HepG2 (cell line): ENCODE results near the gene SASH1. TPM values are rescaled to one million over a fixed set of nuclear protein-coding genes. Genes with fewer than 3 reads are reported as not detected.

Experiments used
- CBX2 ChIP-seq, 2 experiments: fragments of 200-600 bp in 1 of 2; sonication (generic); formaldehyde crosslinking in 1 of 2; IDR thresholded peaks; 2 replicates each; pipeline versions ENCODE4 v1.7.0 to v1.8.1; 2018 to 2022; ENCODE audit warnings: low read depth in 2 of 2, low read length in 1 of 2, mild to moderate bottlenecking in 1 of 2, missing genetic modification reagents in 1 of 2
- CCAR2 ChIP-seq: fragments of 200-400 bp; formaldehyde crosslinking; optimal IDR thresholded peaks from 2 replicates; pipeline ENCODE3; 2018; ENCODE audit warnings: low read depth, mild to moderate bottlenecking, low read length, moderate library complexity
- DNMT3B ChIP-seq: conservative IDR thresholded peaks from 2 replicates; pipeline ENCODE4 v1.6.1; 2016; ENCODE audit warnings: missing biosample characterization, control low read depth
- IRX3 ChIP-seq: sonication (generic); formaldehyde crosslinking; IDR thresholded peaks from 2 replicates; pipeline ENCODE4 v1.8.1; 2023; ENCODE audit warnings: mild to moderate bottlenecking, low read depth, missing genetic modification reagents, borderline replicate concordance
- KDM2A ChIP-seq: sonication (generic); formaldehyde crosslinking; IDR thresholded peaks from 2 replicates; pipeline ENCODE4 v1.4.0; 2020; ENCODE audit warnings: low read depth, missing genetic modification reagents, borderline replicate concordance
- MBD4 ChIP-seq: IDR thresholded peaks from 2 replicates; pipeline ENCODE4 v1.6.1; 2012; ENCODE audit warnings: low read length, inconsistent platforms, borderline replicate concordance
- MEIS2 ChIP-seq: sonication (generic); formaldehyde crosslinking; IDR thresholded peaks from 2 replicates; pipeline ENCODE4 v1.9.0; 2021; ENCODE audit warnings: mild to moderate bottlenecking, missing genetic modification reagents
- NCOR1 ChIP-seq: fragments of 200-600 bp; sonication (generic); IDR thresholded peaks from 2 replicates; pipeline ENCODE4 v1.7.0; 2017; ENCODE audit warnings: antibody characterized with exemption, low read length, borderline replicate concordance
- PHF20 ChIP-seq: sonication (generic); formaldehyde crosslinking; IDR thresholded peaks from 2 replicates; pipeline ENCODE4 v1.5.0; 2020; ENCODE audit warnings: mild to moderate bottlenecking, missing genetic modification reagents
- SMAD1 ChIP-seq: sonication (generic); formaldehyde crosslinking; IDR thresholded peaks from 2 replicates; pipeline ENCODE4 v1.4.0; 2020; ENCODE audit warnings: missing genetic modification reagents, low read depth, mild to moderate bottlenecking, borderline replicate concordance
- ZBTB4 ChIP-seq: sonication (generic); formaldehyde crosslinking; IDR thresholded peaks from 2 replicates; pipeline ENCODE4 v1.4.0; 2020; ENCODE audit warnings: missing genetic modification reagents, mild to moderate bottlenecking, borderline replicate concordance
- ZFAT ChIP-seq: sonication (generic); formaldehyde crosslinking; conservative IDR thresholded peaks from 2 replicates; pipeline ENCODE4 v1.8.1; 2023; ENCODE audit warnings: missing genetic modification reagents, inconsistent platforms
- ZFY ChIP-seq: sonication (generic); formaldehyde crosslinking; IDR thresholded peaks from 2 replicates; pipeline ENCODE4 v1.4.0; 2020; ENCODE audit warnings: missing genetic modification reagents
- ZFYVE20 ChIP-seq: sonication (generic); formaldehyde crosslinking; IDR thresholded peaks from 2 replicates; pipeline ENCODE4 v1.8.0; 2023; ENCODE audit warnings: low read depth, mild to moderate bottlenecking, moderate library complexity, missing genetic modification reagents, borderline replicate concordance
- ZNF326 ChIP-seq: sonication (generic); formaldehyde crosslinking; IDR thresholded peaks from 2 replicates; pipeline ENCODE4 v1.4.0; 2020; ENCODE audit warnings: missing genetic modification reagents, borderline replicate concordance
- ZNF430 ChIP-seq: sonication (generic); formaldehyde crosslinking; IDR thresholded peaks from 2 replicates; pipeline ENCODE4 v1.9.0; 2021; ENCODE audit warnings: mild to moderate bottlenecking, missing genetic modification reagents
- ZNF431 ChIP-seq: sonication (generic); formaldehyde crosslinking; IDR thresholded peaks from 2 replicates; pipeline ENCODE4 v1.9.0; 2022; ENCODE audit warnings: missing genetic modification reagents, low read depth, mild to moderate bottlenecking, borderline replicate concordance
- ZNF557 ChIP-seq: sonication (generic); formaldehyde crosslinking; IDR thresholded peaks from 2 replicates; pipeline ENCODE4 v1.4.0; 2020; ENCODE audit warnings: missing genetic modification reagents
- ZNF839 ChIP-seq: sonication (generic); formaldehyde crosslinking; IDR thresholded peaks from 2 replicates; pipeline ENCODE4 v1.4.0; 2020; ENCODE audit warnings: missing genetic modification reagents, mild to moderate bottlenecking, borderline replicate concordance
- ZNF891 ChIP-seq: sonication (generic); formaldehyde crosslinking; IDR thresholded peaks from 2 replicates; pipeline ENCODE4 v1.5.0; 2020; ENCODE audit warnings: mild to moderate bottlenecking, missing genetic modification reagents
- ZSCAN31 ChIP-seq: sonication (generic); formaldehyde crosslinking; IDR thresholded peaks from 2 replicates; pipeline ENCODE4 v1.5.0; 2020; ENCODE audit warnings: low read depth, mild to moderate bottlenecking, missing genetic modification reagents
- polyA plus RNA-seq, 8 experiments: library from polyadenylated mRNA; depleted of rRNA in 3 of 8; stranded (reverse) in 7 of 8; unstranded in 1 of 8; fragments of >200 nt; fragmentation: Illumina TruSeq in 4 of 8; extraction: Trizol in 4 of 8; gene quantifications; 2 replicates each; pipeline versions ENCODE4 v1.2.1 to v1.2.3, GENCODE V29; 2011 to 2016; ENCODE audit warnings: low read depth in 4 of 8, missing spikeins in 1 of 8, mixed read lengths in 1 of 8; ENCODE audit not compliant: insufficient read depth in 1 of 8
- total RNA-seq, 5 experiments: library from RNA; depleted of rRNA; stranded (reverse); fragments of >200 nt; fragmentation: Illumina TruSeq; extraction: Trizol; gene quantifications; 2 replicates each; pipeline ENCODE4 v1.2.3, GENCODE V29; 2016; ENCODE audit warnings: low read depth in 1 of 5
- TF ChIP-seq, protein P1 (sequence below): IDR thresholded peaks from 2 replicates; pipeline ENCODE4 v1.6.1; 2018; ENCODE audit warnings: missing genetic modification reagents
- TF ChIP-seq, protein P2 (sequence below): sonication (generic); formaldehyde crosslinking; IDR thresholded peaks from 2 replicates; pipeline ENCODE4 v1.4.0; 2020; ENCODE audit warnings: missing genetic modification reagents, borderline replicate concordance

Gene SASH1
- total and polyA plus RNA-seq, 2 of the 13 experiments (the other 11 are each of a cell fraction or from before 2014, with no cell fraction given) = 7.5 to 8.2 TPM

DNA sequence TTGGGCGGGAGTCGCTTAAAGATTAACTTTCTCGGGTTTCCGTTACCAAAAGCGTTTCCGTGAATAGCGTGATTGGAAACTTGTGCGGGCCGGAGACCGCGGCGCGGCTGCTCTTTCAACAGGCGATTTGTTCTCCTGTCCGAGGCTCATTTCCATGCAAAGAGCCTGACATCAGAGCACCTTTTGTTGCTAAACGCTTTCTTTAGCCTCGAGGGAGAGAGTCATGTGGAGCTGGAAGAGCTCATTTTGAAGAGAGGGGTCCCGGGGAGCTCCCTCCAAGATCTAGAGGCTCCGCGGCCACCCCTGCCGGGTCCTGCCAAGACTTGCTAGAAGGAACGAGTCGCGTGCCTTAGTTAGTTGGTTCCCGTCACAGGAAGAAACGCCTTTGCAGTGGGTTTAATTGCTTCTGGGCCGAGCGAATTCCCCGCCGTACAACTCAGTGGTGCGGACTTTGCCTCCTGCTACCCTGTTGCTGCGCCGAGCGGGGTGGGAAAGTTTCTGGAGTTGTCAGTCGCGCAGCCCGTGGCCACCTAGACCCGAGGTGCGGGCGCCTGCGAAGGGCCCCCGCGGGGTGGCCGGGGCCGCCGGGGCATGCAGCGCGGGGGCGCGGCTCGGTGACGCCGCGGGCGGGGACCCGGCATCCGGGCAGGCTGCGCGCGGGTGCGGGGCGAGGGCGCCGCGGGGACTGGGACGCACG lies at the start of gene SASH1 (continued):
- no peak; the same call in 1 of the 2 replicates for TF ChIP-seq ZSCAN31
- TF ChIP-seq ZNF431 (CRISPR knock-in tag) = 0 out of 2 replicates have a peak, but pooled peaks have one; percentile 56
- peak; percentile 54; the same call in 1 of the 2 replicates for TF ChIP-seq NCOR1
- peak; percentile 18; the same call in 1 of the 2 replicates for TF ChIP-seq ZFY (CRISPR knock-in tag)
- peak; percentile 66; the same call in 1 of the 2 replicates for TF ChIP-seq ZNF430 (CRISPR knock-in tag)
- no peak for TF ChIP-seq SMAD1 (CRISPR knock-in tag)
- TF ChIP-seq MEIS2 (CRISPR knock-in tag) = peak; percentile 60; the same call in 1 of the 2 replicates
- no peak for TF ChIP-seq ZBTB4 (CRISPR knock-in tag)
- TF ChIP-seq CCAR2 = no peak
- TF ChIP-seq, protein P1, sequence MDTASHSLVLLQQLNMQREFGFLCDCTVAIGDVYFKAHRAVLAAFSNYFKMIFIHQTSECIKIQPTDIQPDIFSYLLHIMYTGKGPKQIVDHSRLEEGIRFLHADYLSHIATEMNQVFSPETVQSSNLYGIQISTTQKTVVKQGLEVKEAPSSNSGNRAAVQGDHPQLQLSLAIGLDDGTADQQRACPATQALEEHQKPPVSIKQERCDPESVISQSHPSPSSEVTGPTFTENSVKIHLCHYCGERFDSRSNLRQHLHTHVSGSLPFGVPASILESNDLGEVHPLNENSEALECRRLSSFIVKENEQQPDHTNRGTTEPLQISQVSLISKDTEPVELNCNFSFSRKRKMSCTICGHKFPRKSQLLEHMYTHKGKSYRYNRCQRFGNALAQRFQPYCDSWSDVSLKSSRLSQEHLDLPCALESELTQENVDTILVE = peak; percentile 77
- 0 out of 2 replicates have a peak, but pooled peaks have one; percentile 53 for TF ChIP-seq DNMT3B (CRISPR knock-in tag)
- TF ChIP-seq, protein P2, sequence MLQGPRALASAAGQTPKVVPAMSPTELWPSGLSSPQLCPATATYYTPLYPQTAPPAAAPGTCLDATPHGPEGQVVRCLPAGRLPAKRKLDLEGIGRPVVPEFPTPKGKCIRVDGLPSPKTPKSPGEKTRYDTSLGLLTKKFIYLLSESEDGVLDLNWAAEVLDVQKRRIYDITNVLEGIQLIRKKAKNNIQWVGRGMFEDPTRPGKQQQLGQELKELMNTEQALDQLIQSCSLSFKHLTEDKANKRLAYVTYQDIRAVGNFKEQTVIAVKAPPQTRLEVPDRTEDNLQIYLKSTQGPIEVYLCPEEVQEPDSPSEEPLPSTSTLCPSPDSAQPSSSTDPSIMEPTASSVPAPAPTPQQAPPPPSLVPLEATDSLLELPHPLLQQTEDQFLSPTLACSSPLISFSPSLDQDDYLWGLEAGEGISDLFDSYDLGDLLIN (CRISPR knock-in tag) = peak; percentile 21; the same call in 1 of the 2 replicates
- TF ChIP-seq ZNF326 (CRISPR knock-in tag) = no peak
- TF ChIP-seq PHF20 (CRISPR knock-in tag) = 0 out of 2 replicates have a peak, but pooled peaks have one; percentile 31
- TF ChIP-seq IRX3 (CRISPR knock-in tag) = peak; percentile 57; the same call in 1 of the 2 replicates
- TF ChIP-seq MBD4 = no peak
- TF ChIP-seq ZFAT (CRISPR knock-in tag) = no peak
- no peak for TF ChIP-seq ZNF557
- TF ChIP-seq KDM2A (CRISPR knock-in tag) = peak; percentile 87
- peak; percentile 24; the same call in 1 of the 2 replicates for TF ChIP-seq CBX2 (IDR thresholded peaks at IDR 0.05; ENCODE audit: low read depth, low read length)
- no peak for TF ChIP-seq CBX2 (CRISPR knock-in tag; IDR thresholded peaks at IDR 0.05; ENCODE audit: low read depth)
- TF ChIP-seq ZNF891 (CRISPR knock-in tag) = peak; percentile 57; the same call in 1 of the 2 replicates
- no peak for TF ChIP-seq ZFYVE20 (CRISPR knock-in tag)
- no peak for TF ChIP-seq ZNF839 (CRISPR knock-in tag)
